HepG2 (cell line): Measurements from ENCODE around the gene UBC. TPM values are rescaled to one million over a fixed set of nuclear protein-coding genes. Genes with fewer than 3 reads are reported as not detected.

Experiments
- ATAD3A ChIP-seq: sonication (generic); formaldehyde crosslinking; IDR thresholded peaks from 2 replicates; pipeline ENCODE4 v1.4.0; 2020; ENCODE audit warnings: missing genetic modification reagents
- CBX2 ChIP-seq, 2 experiments: fragments of 200-600 bp in 1 of 2; sonication (generic); formaldehyde crosslinking in 1 of 2; IDR thresholded peaks; 2 replicates each; pipeline versions ENCODE4 v1.7.0 to v1.8.1; 2018 to 2022; ENCODE audit warnings: low read depth in 2 of 2, low read length in 1 of 2, mild to moderate bottlenecking in 1 of 2, missing genetic modification reagents in 1 of 2
- CBX5 ChIP-seq: sonication (generic); formaldehyde crosslinking; IDR thresholded peaks from 2 replicates; pipeline ENCODE4 v1.4.0; 2020; ENCODE audit warnings: missing genetic modification reagents, borderline replicate concordance
- FLYWCH1 ChIP-seq: sonication (generic); formaldehyde crosslinking; IDR thresholded peaks from 2 replicates; pipeline ENCODE4 v1.8.1; 2023; ENCODE audit warnings: mild to moderate bottlenecking, missing genetic modification reagents
- GLMP ChIP-seq: sonication (generic); formaldehyde crosslinking; IDR thresholded peaks from 2 replicates; pipeline ENCODE4 v1.9.0; 2021; ENCODE audit warnings: missing genetic modification reagents, mild to moderate bottlenecking, borderline replicate concordance
- NONO ChIP-seq, 2 experiments: fragments of 450-650 bp in 1 of 2; sonication (generic) in 1 of 2; formaldehyde crosslinking in 1 of 2; IDR thresholded peaks in 1 of 2; conservative IDR thresholded peaks in 1 of 2; 2 replicates each; pipeline versions ENCODE4 v1.6.1 to v1.8.0; 2017 to 2022; ENCODE audit warnings: mild to moderate bottlenecking in 1 of 2, missing genetic modification reagents in 1 of 2, moderate library complexity in 1 of 2
- PAX8 ChIP-seq: sonication (generic); formaldehyde crosslinking; IDR thresholded peaks from 2 replicates; pipeline ENCODE4 v1.8.0; 2022; ENCODE audit warnings: mild to moderate bottlenecking, missing genetic modification reagents, borderline replicate concordance
- REXO4 ChIP-seq: sonication (generic); formaldehyde crosslinking; IDR thresholded peaks from 2 replicates; pipeline ENCODE4 v1.8.0; 2022; ENCODE audit warnings: missing genetic modification reagents, mild to moderate bottlenecking, borderline replicate concordance
- SP2 ChIP-seq: sonication (generic); formaldehyde crosslinking; IDR thresholded peaks from 2 replicates; pipeline ENCODE4 v1.5.1; 2020; ENCODE audit warnings: mild to moderate bottlenecking, missing genetic modification reagents
- TRAFD1 ChIP-seq: sonication (generic); formaldehyde crosslinking; IDR thresholded peaks from 2 replicates; pipeline ENCODE4 v1.5.1; 2020; ENCODE audit warnings: missing genetic modification reagents, mild to moderate bottlenecking, borderline replicate concordance
- ZBTB37 ChIP-seq: sonication (generic); formaldehyde crosslinking; IDR thresholded peaks from 2 replicates; pipeline ENCODE4 v1.4.0; 2020; ENCODE audit warnings: mild to moderate bottlenecking, missing genetic modification reagents
- ZFP37 ChIP-seq: sonication (generic); formaldehyde crosslinking; IDR thresholded peaks from 2 replicates; pipeline ENCODE4 v1.4.0; 2020; ENCODE audit warnings: missing genetic modification reagents, borderline replicate concordance
- ZMAT5 ChIP-seq: sonication (generic); formaldehyde crosslinking; IDR thresholded peaks from 2 replicates; pipeline ENCODE4 v1.5.0; 2020; ENCODE audit warnings: mild to moderate bottlenecking, low read depth, missing genetic modification reagents, borderline replicate concordance
- ZNF276 ChIP-seq: sonication (generic); formaldehyde crosslinking; IDR thresholded peaks from 2 replicates; pipeline ENCODE4 v1.4.0; 2020; ENCODE audit warnings: mild to moderate bottlenecking, low read depth, missing genetic modification reagents
- ZNF460 ChIP-seq: sonication (generic); formaldehyde crosslinking; IDR thresholded peaks from 2 replicates; pipeline ENCODE4 v1.5.1; 2020; ENCODE audit warnings: missing genetic modification reagents, mild to moderate bottlenecking, borderline replicate concordance
- ZNF577 ChIP-seq: sonication (generic); formaldehyde crosslinking; IDR thresholded peaks from 2 replicates; pipeline ENCODE4 v1.4.0; 2020; ENCODE audit warnings: mild to moderate bottlenecking, low read depth, missing genetic modification reagents, borderline replicate concordance
- ZNF605 ChIP-seq: sonication (generic); formaldehyde crosslinking; IDR thresholded peaks from 2 replicates; pipeline ENCODE4 v1.8.0; 2022; ENCODE audit warnings: mild to moderate bottlenecking, missing genetic modification reagents
- ZNF678 ChIP-seq: sonication (generic); formaldehyde crosslinking; IDR thresholded peaks from 2 replicates; pipeline ENCODE4 v1.4.0; 2020; ENCODE audit warnings: mild to moderate bottlenecking, missing genetic modification reagents
- ZNF747 ChIP-seq: sonication (generic); formaldehyde crosslinking; IDR thresholded peaks from 2 replicates; pipeline ENCODE4 v1.8.1; 2023; ENCODE audit warnings: missing genetic modification reagents, mild to moderate bottlenecking, borderline replicate concordance
- ZNF784 ChIP-seq: sonication (generic); formaldehyde crosslinking; IDR thresholded peaks from 2 replicates; pipeline ENCODE4 v1.5.1; 2020; ENCODE audit warnings: missing genetic modification reagents, mild to moderate bottlenecking, borderline replicate concordance
- ZSCAN29 ChIP-seq: sonication (generic); formaldehyde crosslinking; conservative IDR thresholded peaks from 2 replicates; pipeline ENCODE4 v1.4.0; 2020; ENCODE audit warnings: mild to moderate bottlenecking, missing genetic modification reagents
- polyA plus RNA-seq, 8 experiments: library from polyadenylated mRNA; depleted of rRNA in 3 of 8; stranded (reverse) in 7 of 8; unstranded in 1 of 8; fragments of >200 nt; fragmentation: Illumina TruSeq in 4 of 8; extraction: Trizol in 4 of 8; gene quantifications; 2 replicates each; pipeline versions ENCODE4 v1.2.1 to v1.2.3, GENCODE V29; 2011 to 2016; ENCODE audit warnings: low read depth in 4 of 8, missing spikeins in 1 of 8, mixed read lengths in 1 of 8; ENCODE audit not compliant: insufficient read depth in 1 of 8
- total RNA-seq, 5 experiments: library from RNA; depleted of rRNA; stranded (reverse); fragments of >200 nt; fragmentation: Illumina TruSeq; extraction: Trizol; gene quantifications; 2 replicates each; pipeline ENCODE4 v1.2.3, GENCODE V29; 2016; ENCODE audit warnings: low read depth in 1 of 5

Gene UBC
- total and polyA plus RNA-seq, 2 of the 13 experiments (the other 11 are each of a cell fraction or from before 2014, with no cell fraction given) = 805 to 1,432 TPM

- TF ChIP-seq CBX5 (CRISPR knock-in tag) = peak; percentile 52; the same call in 1 of the 2 replicates
- no peak for TF ChIP-seq ZNF276 (CRISPR knock-in tag)
- no peak for TF ChIP-seq ZNF678
- no peak for TF ChIP-seq ZNF605 (CRISPR knock-in tag)
- no peak for TF ChIP-seq ZBTB37 (CRISPR knock-in tag)
- no peak for TF ChIP-seq ZFP37 (CRISPR knock-in tag)
- TF ChIP-seq PAX8 (CRISPR knock-in tag) = no peak
- no peak for TF ChIP-seq ZSCAN29 (CRISPR knock-in tag)
- TF ChIP-seq ZNF747 (CRISPR knock-in tag) = no peak
- no peak for TF ChIP-seq REXO4 (CRISPR knock-in tag)
- TF ChIP-seq NONO (IDR thresholded peaks at IDR 0.05) = no peak
- TF ChIP-seq NONO (CRISPR knock-in tag; conservative IDR thresholded peaks at IDR 0.05) = no peak
- TF ChIP-seq ZNF460 (CRISPR knock-in tag) = no peak
- TF ChIP-seq FLYWCH1 = no peak
- TF ChIP-seq ZNF577 = no peak
- TF ChIP-seq ZMAT5 (CRISPR knock-in tag) = no peak
- no peak for TF ChIP-seq ATAD3A (CRISPR knock-in tag)
- no peak for TF ChIP-seq GLMP (CRISPR knock-in tag)
- TF ChIP-seq TRAFD1 (CRISPR knock-in tag) = no peak
- TF ChIP-seq CBX2 (IDR thresholded peaks at IDR 0.05; ENCODE audit: low read depth, low read length) = no peak
- no peak for TF ChIP-seq CBX2 (CRISPR knock-in tag; IDR thresholded peaks at IDR 0.05; ENCODE audit: low read depth)
- no peak for TF ChIP-seq ZNF784
- no peak for TF ChIP-seq SP2
Measured at GRCh38 chr12:124898200-124898922, 16.1 kb downstream of the UBC start (continued).
